HCT116 (cell line): ENCODE measurements around the gene PSMB5. TPM values are rescaled to one million over a fixed set of nuclear protein-coding genes. Genes with fewer than 3 reads are reported as not detected.

Experiments used
- ATAC-seq: fragments of 200-7000 bp; cut with Tn5 transposase; 2 replicates; pipeline ENCODE4 v1.9.1; 2020; ENCODE audit warnings: mild to moderate bottlenecking, moderate library complexity
- BruUV-seq: library from RNA; stranded (reverse); fragments of 400-500 nt; replicated peaks from 2 replicates; lab custom pipeline; 2021; lab: Mats Ljungman, UMichigan
- CTCF ChIA-PET: fragments of 300-600 bp; sonication (Branson Sonifier 250); formaldehyde crosslinking; loops from one replicate; lab custom pipeline; 2021; ENCODE audit warnings: antibody characterized with exemption; lab: Charles Lee
- POLR2A ChIA-PET: fragments of 300-600, 350-600 bp; sonication (Branson Sonifier 250); formaldehyde crosslinking; loops from one replicate; lab custom pipeline; 2021; ENCODE audit warnings: antibody characterized with exemption; lab: Charles Lee
- RAD21 ChIA-PET, 2 experiments: fragments of 300-600 bp; sonication (Branson Sonifier 250); formaldehyde crosslinking; loops; one replicate each; lab custom pipeline; 2023; ENCODE audit warnings: low total read pairs in 2 of 2; ENCODE audit not compliant: uncharacterized antibody in 2 of 2, unreplicated experiment in 2 of 2, low non-redundant PET in 1 of 2; lab: Charles Lee
- DNase-seq: peaks from one replicate; pipeline ENCODE4 v3.0.0-alpha.2; 2010; ENCODE audit warnings: low read depth, low spot score
- H2AFZ ChIP-seq: fragments of 200-600 bp; shearing (Covaris generic), sonication (generic); 2 replicates; pipeline ENCODE4 v1.6.1; 2017; ENCODE audit warnings: low read depth, mixed run types, mixed read lengths, antibody characterized with exemption, low read length; ENCODE audit not compliant: poor library complexity, severe bottlenecking
- H3K27ac ChIP-seq: 2 replicates; pipeline ENCODE4 v1.5.1; 2012; ENCODE audit warnings: low read depth, low read length
- H3K27me3 ChIP-seq: fragments of 200-600 bp; sonication (generic); 2 replicates; pipeline ENCODE4 v1.6.1; 2016; ENCODE audit warnings: mixed run types, low read length, mixed read lengths; ENCODE audit not compliant: insufficient read depth
- H3K36me3 ChIP-seq, 2 experiments: fragments of 200-500 bp in 1 of 2; fragments of 200-600 bp in 1 of 2; sonication (Bioruptor generic) in 1 of 2; sonication (generic) in 1 of 2; 2 replicates each; pipeline versions ENCODE4 v1.5.1 to v1.6.1; 2014 to 2016; ENCODE audit warnings: low read length in 2 of 2, inconsistent platforms in 1 of 2, mixed read lengths in 1 of 2, mixed run types in 1 of 2; ENCODE audit not compliant: insufficient read depth in 2 of 2, control insufficient read depth in 1 of 2
- H3K4me1 ChIP-seq, 2 experiments: fragments of 200-600 bp in 1 of 2; sonication (generic) in 1 of 2; 2 replicates each; pipeline versions ENCODE4 v1.5.1 to v1.6.1; 2012 to 2017; ENCODE audit warnings: low read length in 2 of 2, inconsistent platforms in 1 of 2, mild to moderate bottlenecking in 1 of 2, mixed read lengths in 1 of 2, mixed run types in 1 of 2, moderate library complexity in 1 of 2; ENCODE audit not compliant: insufficient read depth in 2 of 2, control insufficient read depth in 1 of 2
- H3K4me2 ChIP-seq: fragments of 200-600 bp; sonication (generic); 2 replicates; pipeline ENCODE4 v1.6.1; 2017; ENCODE audit warnings: mixed run types, low read length, mixed read lengths
- H3K4me3 ChIP-seq, 2 experiments: fragments of 200-600 bp in 1 of 2; sonication (generic) in 1 of 2; replicated peaks in 1 of 2; 2 replicates each; pipeline ENCODE4 v1.5.1; 2011 to 2016; ENCODE audit warnings: low read length in 2 of 2, control low read depth in 1 of 2, low read depth in 1 of 2, mild to moderate bottlenecking in 1 of 2, mixed read lengths in 1 of 2, mixed run types in 1 of 2
- H3K79me2 ChIP-seq: fragments of 200-600 bp; sonication (generic); 2 replicates; pipeline ENCODE4 v1.6.1; 2017; ENCODE audit warnings: mild to moderate bottlenecking, mixed run types, low read length, moderate library complexity, mixed read lengths; ENCODE audit not compliant: insufficient read depth
- H3K9ac ChIP-seq: fragments of 200-600 bp; sonication (generic); 2 replicates; pipeline ENCODE4 v1.6.1; 2016; ENCODE audit warnings: low read length, mixed read lengths
- H3K9me2 ChIP-seq: fragments of 200-600 bp; sonication (generic), shearing (Covaris generic); 2 replicates; pipeline ENCODE4 v1.6.1; 2017; ENCODE audit warnings: mixed run types, mild to moderate bottlenecking, moderate library complexity; ENCODE audit not compliant: insufficient read depth
- H3K9me3 ChIP-seq, 2 experiments: fragments of 200-500 bp in 1 of 2; fragments of 200-600 bp in 1 of 2; sonication (Bioruptor generic) in 1 of 2; sonication (generic) in 1 of 2; 2 replicates each; pipeline ENCODE4 v1.6.1; 2014 to 2017; ENCODE audit warnings: low read length in 2 of 2, mixed read lengths in 2 of 2, inconsistent platforms in 1 of 2, low read depth in 1 of 2, mild to moderate bottlenecking in 1 of 2, mixed run types in 1 of 2, moderate library complexity in 1 of 2; ENCODE audit not compliant: control insufficient read depth in 1 of 2, insufficient read depth in 1 of 2
- H4K20me1 ChIP-seq: fragments of 200-600 bp; sonication (generic), shearing (Covaris generic); 2 replicates; pipeline ENCODE4 v1.6.1; 2017; ENCODE audit warnings: mixed run types, mild to moderate bottlenecking, moderate library complexity; ENCODE audit not compliant: insufficient read depth
- ATF3 ChIP-seq: IDR thresholded peaks from 2 replicates; pipeline ENCODE4 v1.6.1; 2012
- CBX3 ChIP-seq: IDR thresholded peaks from 2 replicates; pipeline ENCODE4 v1.6.1; 2012; ENCODE audit warnings: low read depth
- EGR1 ChIP-seq: IDR thresholded peaks from 2 replicates; pipeline ENCODE4 v1.6.1; 2012; ENCODE audit warnings: low read depth
- ELF1 ChIP-seq: IDR thresholded peaks from 2 replicates; pipeline ENCODE4 v1.6.1; 2012; ENCODE audit warnings: low read depth, borderline replicate concordance
- EZH2 ChIP-seq: fragments of 200-600 bp; sonication (generic); IDR thresholded peaks from 2 replicates; pipeline ENCODE4 v1.6.1; 2017; ENCODE audit warnings: antibody characterized with exemption, mixed run types
- EZH2phosphoT487 ChIP-seq: fragments of 200-600 bp; IDR thresholded peaks from 2 replicates; pipeline ENCODE4 v1.6.1; 2018; ENCODE audit warnings: antibody characterized with exemption, borderline replicate concordance
- FOSL1 ChIP-seq: IDR thresholded peaks from 2 replicates; pipeline ENCODE4 v1.6.1; 2012; ENCODE audit warnings: low read depth
- MAX ChIP-seq: IDR thresholded peaks from 2 replicates; pipeline ENCODE4 v1.6.1; 2012
- POLR2A ChIP-seq: IDR thresholded peaks from 2 replicates; pipeline ENCODE4 v1.7.0; 2011; ENCODE audit warnings: borderline replicate concordance; ENCODE audit not compliant: insufficient read depth, insufficient read length; ENCODE audit errors: extremely low read depth
- POLR2AphosphoS5 ChIP-seq: IDR thresholded peaks from 2 replicates; pipeline ENCODE4 v1.6.1; 2011; ENCODE audit warnings: mild to moderate bottlenecking, low read depth, low read length, moderate library complexity
- RAD21 ChIP-seq: IDR thresholded peaks from 2 replicates; pipeline ENCODE4 v1.6.1; 2012; ENCODE audit warnings: low read depth, mild to moderate bottlenecking
- REST ChIP-seq: IDR thresholded peaks from 2 replicates; pipeline ENCODE4 v1.6.1; 2012; ENCODE audit warnings: low read depth
- SP1 ChIP-seq: IDR thresholded peaks from 2 replicates; pipeline ENCODE4 v1.6.1; 2012; ENCODE audit warnings: low read depth
- TCF7L2 ChIP-seq: IDR thresholded peaks from 2 replicates; pipeline ENCODE4 v1.7.0; 2011; ENCODE audit warnings: borderline replicate concordance, inconsistent platforms; ENCODE audit not compliant: insufficient read depth, insufficient read length; ENCODE audit errors: extremely low read depth
- YY1 ChIP-seq: IDR thresholded peaks from 2 replicates; pipeline ENCODE4 v1.6.1; 2011; ENCODE audit warnings: low read length, low read depth, moderate library complexity, mild to moderate bottlenecking; ENCODE audit not compliant: insufficient replicate concordance; ENCODE audit errors: extremely low read depth
- ZFX ChIP-seq: fragments of 450-650 bp; IDR thresholded peaks from 2 replicates; pipeline ENCODE4 v1.6.1; 2017
- intact Hi-C: fragments of 100-400 bp; cut with micrococcal nuclease; formaldehyde crosslinking; loops from 2 replicates; pipeline ENCODE4 v1.10.0; 2022
- total RNA-seq: library from RNA; stranded (reverse); gene quantifications from one replicate; pipeline ENCODE4 v1.2.1, GENCODE V29; 2021; ENCODE audit not compliant: unreplicated experiment

PSMB5 gene
- total RNA-seq, 1 experiment from 2014 or later = 212 TPM

GRCh38 chr14:23017091-23017490 is 17.6 kb downstream of the PSMB5 start:
- Histone ChIP-seq H3K9me3 (no peaks in the 10 kb centered on the region), H3K4me3 (no peak overlapping the region), H3K9ac (no peak overlapping the region), H3K79me2 (no peaks in the 10 kb centered on the region), H3K27ac (no peak overlapping the region), H2AFZ (no peak overlapping the region), H3K27me3 (no peaks in the 10 kb centered on the region)
- no peak for DNase-seq
- no peak for ATAC-seq
- ChIA-PET CTCF (no interaction called here), POLR2A (interaction anchor here (1.8 kb wide), 1 partner anchor 10 kb away, joined by 7 read pairs; no protein-coding TSS in a partner anchor)
- TF ChIP-seq EZH2phosphoT487 (no peak), FOSL1 (no peak), ELF1 (no peak), CBX3 (no peak), RAD21 (no peak), YY1 (no peak)
- TF ChIP-seq, all 23 proteins: peak for 0
- BruUV-seq = no TSS peak
- RAD21 ChIA-PET = no interaction called here
- Histone ChIP-seq H4K20me1 (no peaks in the 10 kb centered on the region), H3K4me2 (no peak overlapping the region), H3K9me2 (no peaks in the 10 kb centered on the region), H3K36me3 (no peaks in the 10 kb centered on the region), H3K4me1 (peaks cover 3 to 7% of the 10 kb centered on the region in 2 experiments; a peak in 2 of 4 replicates)
- intact Hi-C loops = no loop called here

GRCh38 chr14:23015618-23016017 is 19.1 kb downstream of the PSMB5 start:
- Histone ChIP-seq H3K9ac (no peak overlapping the region), H3K4me1 (peaks cover 3 to 9% of the 10 kb centered on the region in 2 experiments; a peak in 2 of 4 replicates), H3K4me3 (no peak overlapping the region), H3K27ac (no peak overlapping the region), H3K9me2 (no peaks in the 10 kb centered on the region), H3K4me2 (no peak overlapping the region), H2AFZ (no peak overlapping the region), H3K9me3 (no peaks in the 10 kb centered on the region), H3K36me3 (no peaks in the 10 kb centered on the region), H4K20me1 (no peaks in the 10 kb centered on the region), H3K27me3 (no peaks in the 10 kb centered on the region), H3K79me2 (no peaks in the 10 kb centered on the region)
- BruUV-seq = no TSS peak
- CTCF ChIA-PET = interaction anchor here (1.0 to 1.5 kb wide), 2 partner anchors 21 to 42 kb away, joined by 3 read pairs; no protein-coding TSS in a partner anchor
- ATAC-seq (no peak), DNase-seq (no peak)
- POLR2A ChIA-PET = no interaction called here
- intact Hi-C loops = no loop called here
- RAD21 ChIA-PET = no interaction called here
- TF ChIP-seq SP1 (no peak), REST (no peak), POLR2A (no peak), MAX (no peak), EZH2 (no peak), TCF7L2 (no peak), CBX3 (no peak), ZFX (no peak), EZH2phosphoT487 (no peak), ELF1 (no peak), POLR2AphosphoS5 (no peak), EGR1 (no peak), ATF3 (no peak), FOSL1 (no peak)
